GM21367 (cell line): ENCODE measurements around the gene UCK2.

ENCODE experiments used
- ATAC-seq: cut with Tn5 transposase; IDR thresholded peaks from one replicate; pipeline ENCODE4 v1.9.1; 2021; ENCODE audit not compliant: unreplicated experiment

Gene UCK2

GRCh38 chr1:165897326-165898303 is 70.2 kb downstream of the UCK2 start:
- no peak for ATAC-seq

GRCh38 chr1:165898837-165899236 is 71.4 kb downstream of the UCK2 start:
- no peak for ATAC-seq

GRCh38 chr1:165899461-165899941 is 72.1 kb downstream of the UCK2 start:
- ATAC-seq: no peak

GRCh38 chr1:165900576-165901380 is 73.4 kb downstream of the UCK2 start:
- no peak for ATAC-seq

- no peak for ATAC-seq
Measured at GRCh38 chr1:165902565-165902964, 75.2 kb downstream of the UCK2 start.

- ATAC-seq: no peak
Measured at GRCh38 chr1:165903672-165904071, 76.3 kb downstream of the UCK2 start.

GRCh38 chr1:165904948-165905347 is 77.5 kb downstream of the UCK2 start:
- ATAC-seq: no peak

GRCh38 chr1:165905853-165906252 is 78.4 kb downstream of the UCK2 start:
- no peak for ATAC-seq

- no peak for ATAC-seq
Measured at GRCh38 chr1:165907256-165907857, 79.9 kb downstream of the UCK2 start.

- no peak for ATAC-seq
Measured at GRCh38 chr1:165910764-165911421, 83.5 kb downstream of the UCK2 start.

GRCh38 chr1:165911609-165912281 is 84.3 kb downstream of the UCK2 start:
- ATAC-seq: no peak

GRCh38 chr1:165912638-165913037 is 85.2 kb downstream of the UCK2 start:
- ATAC-seq: no peak

- ATAC-seq: peak; percentile 69
Measured at GRCh38 chr1:165914136-165914798, 86.9 kb downstream of the UCK2 start.

- no peak for ATAC-seq
Measured at GRCh38 chr1:165915480-165915879, 88.1 kb downstream of the UCK2 start.

GRCh38 chr1:165915932-165916348 is 88.5 kb downstream of the UCK2 start:
- no peak for ATAC-seq

GRCh38 chr1:165917166-165917565 is 89.8 kb downstream of the UCK2 start:
- ATAC-seq: no peak

GRCh38 chr1:165924117-165924516 is 96.7 kb downstream of the UCK2 start:
- no peak for ATAC-seq

GRCh38 chr1:165925498-165926079 is 98.2 kb downstream of the UCK2 start:
- no peak for ATAC-seq

GRCh38 chr1:165927169-165927568 is 99.8 kb downstream of the UCK2 start:
- ATAC-seq: peak; percentile 79
